IgD-negative memory B cell (primary cell): ENCODE results near the gene GOLGA6L7. TPM values are rescaled to one million over a fixed set of nuclear protein-coding genes. Genes with fewer than 3 reads are reported as not detected.

ENCODE experiments used
- H3K27ac Mint-ChIP-seq, 3 donors: one replicate each; pipeline ENCODE4 v1.8.0; 2020 to 2022; ENCODE audit warnings: mild to moderate bottlenecking in 3 of 3, mixed read lengths in 3 of 3, moderate library complexity in 1 of 3
- H3K27me3 Mint-ChIP-seq: one replicate; pipeline ENCODE4 v1.8.0; 2021; ENCODE audit warnings: mixed read lengths
- H3K36me3 Mint-ChIP-seq: one replicate; pipeline ENCODE4 v1.8.0; 2020; ENCODE audit warnings: mild to moderate bottlenecking, mixed read lengths
- H3K4me1 Mint-ChIP-seq, 3 donors: one replicate each; pipeline ENCODE4 v1.8.0; 2020 to 2022; ENCODE audit warnings: mixed read lengths in 3 of 3, mild to moderate bottlenecking in 1 of 3
- H3K4me3 Mint-ChIP-seq, 4 donors: one replicate each; pipeline ENCODE4 v1.8.0; 2020 to 2022; ENCODE audit warnings: mild to moderate bottlenecking in 4 of 4, mixed read lengths in 4 of 4, moderate library complexity in 3 of 4
- H3K9me3 Mint-ChIP-seq, 3 donors: one replicate each; pipeline ENCODE4 v1.8.0; 2020 to 2021; ENCODE audit warnings: mixed read lengths in 3 of 3, mild to moderate bottlenecking in 1 of 3
- polyA plus RNA-seq: library from polyadenylated mRNA; unstranded; fragments of 300-500 nt; fragmentation: Illumina TruSeq; gene quantifications from one replicate; pipeline ENCODE4 v1.2.3, GENCODE V29; 2021

GOLGA6L7 gene
- polyA plus RNA-seq, 1 donor from 2014 or later = not detected

DNA sequence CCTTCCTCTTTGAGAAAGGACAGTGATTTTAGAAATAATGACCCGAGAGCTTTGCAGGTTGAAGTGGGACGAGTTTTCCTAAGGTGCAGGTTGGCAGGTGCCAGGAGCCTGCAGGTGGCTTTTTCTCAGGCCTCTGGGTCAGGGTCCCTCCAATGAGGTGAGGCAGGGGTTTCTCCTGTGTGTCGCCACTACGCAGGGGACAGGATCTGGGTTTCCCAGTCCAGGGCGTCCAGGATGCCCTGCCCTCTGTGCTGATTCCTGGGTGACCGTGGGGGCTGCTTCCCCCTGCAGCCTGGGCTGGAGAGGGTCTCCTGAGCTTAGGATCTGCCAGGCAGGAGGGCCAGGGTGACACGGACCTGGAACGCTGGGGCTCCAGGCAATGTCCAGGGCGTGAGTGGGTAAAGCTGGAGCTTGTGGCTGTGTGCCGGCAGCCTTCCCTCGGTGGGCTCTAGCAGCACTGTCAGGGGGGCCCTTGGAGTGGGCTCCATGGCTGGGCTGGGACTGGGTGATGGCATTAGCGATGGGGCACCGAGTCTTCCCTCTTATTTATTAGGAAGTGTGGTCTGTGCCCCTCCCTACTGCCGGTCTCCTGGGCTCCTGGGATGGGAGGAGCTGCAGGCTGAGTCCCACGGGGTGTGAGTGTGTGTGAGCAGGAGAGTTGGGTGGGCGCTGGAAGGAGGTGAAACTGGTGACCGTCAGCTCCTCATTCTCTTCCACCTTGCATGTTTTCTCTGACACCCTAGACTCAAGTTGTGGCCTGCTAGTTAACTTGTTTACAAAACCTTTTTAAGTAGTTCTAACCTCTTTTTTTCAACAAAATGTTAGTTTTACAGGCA lies 39.1 kb upstream of the GOLGA6L7 start:
- H3K36me3 Mint-ChIP-seq = peaks cover 2% of the 10 kb centered on the region
- peaks cover 0 to 2% (median 1%) of the 10 kb centered on the region in 3 donors for H3K4me1 Mint-ChIP-seq
- peak overlapping the region in 2 of 4 donors; percentile 4 to 34 for H3K4me3 Mint-ChIP-seq
- H3K27ac Mint-ChIP-seq = no peak overlapping the region
- no peaks in the 10 kb centered on the region for H3K9me3 Mint-ChIP-seq
- H3K27me3 Mint-ChIP-seq = peaks cover 30% of the 10 kb centered on the region

DNA sequence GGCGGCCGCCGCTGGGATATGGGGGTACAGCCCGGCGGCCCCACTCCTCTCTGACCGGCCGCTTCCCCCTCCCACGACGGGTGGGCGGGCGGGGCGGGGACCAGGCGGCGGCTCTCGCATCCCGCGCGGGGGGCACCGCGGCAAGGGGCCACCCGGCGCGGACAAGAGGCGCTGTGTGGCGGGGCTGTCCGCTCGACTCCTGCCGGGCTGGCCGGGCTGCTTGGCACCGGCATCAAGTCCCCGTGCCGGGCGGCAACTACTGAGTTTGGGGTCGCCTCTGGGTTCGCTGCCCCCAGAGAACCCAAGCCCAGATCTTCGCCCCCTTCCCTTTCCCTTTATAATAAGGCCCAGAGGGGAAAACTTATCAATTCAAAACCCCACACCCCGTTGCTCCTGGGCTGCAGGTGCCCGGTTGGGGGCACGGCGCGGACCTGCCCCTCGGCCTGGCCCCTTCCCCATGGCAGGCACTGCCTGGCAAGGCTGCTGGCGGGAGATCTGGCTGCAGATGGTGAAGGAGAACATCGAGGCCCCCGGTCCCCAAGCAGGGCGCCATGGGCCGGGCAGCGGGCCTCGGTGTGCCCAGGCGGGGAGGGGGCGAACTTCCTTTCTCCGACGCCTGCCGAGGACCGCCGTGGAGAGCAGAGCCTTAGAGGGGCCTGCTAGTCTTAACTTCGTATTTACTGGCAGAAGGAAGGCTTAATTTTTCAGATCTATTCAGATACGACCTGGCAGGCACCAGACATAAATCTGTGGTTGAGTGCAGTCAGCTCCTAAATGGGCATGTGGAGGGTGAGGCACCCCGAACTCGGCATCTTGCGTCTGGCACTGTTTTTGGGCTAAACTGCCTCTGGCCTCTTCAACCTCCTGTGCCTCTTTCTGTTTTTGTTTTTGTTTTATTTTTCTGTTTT lies 38.2 kb upstream of the GOLGA6L7 start:
- Mint-ChIP-seq H3K36me3 (peaks cover 2% of the 10 kb centered on the region), H3K27ac (no peak overlapping the region), H3K4me3 (peak overlapping the region in 1 of 4 donors; percentile 34), H3K4me1 (peaks cover 0 to 2% (median 1%) of the 10 kb centered on the region in 3 donors), H3K27me3 (peaks cover 30% of the 10 kb centered on the region), H3K9me3 (no peaks in the 10 kb centered on the region)

DNA sequence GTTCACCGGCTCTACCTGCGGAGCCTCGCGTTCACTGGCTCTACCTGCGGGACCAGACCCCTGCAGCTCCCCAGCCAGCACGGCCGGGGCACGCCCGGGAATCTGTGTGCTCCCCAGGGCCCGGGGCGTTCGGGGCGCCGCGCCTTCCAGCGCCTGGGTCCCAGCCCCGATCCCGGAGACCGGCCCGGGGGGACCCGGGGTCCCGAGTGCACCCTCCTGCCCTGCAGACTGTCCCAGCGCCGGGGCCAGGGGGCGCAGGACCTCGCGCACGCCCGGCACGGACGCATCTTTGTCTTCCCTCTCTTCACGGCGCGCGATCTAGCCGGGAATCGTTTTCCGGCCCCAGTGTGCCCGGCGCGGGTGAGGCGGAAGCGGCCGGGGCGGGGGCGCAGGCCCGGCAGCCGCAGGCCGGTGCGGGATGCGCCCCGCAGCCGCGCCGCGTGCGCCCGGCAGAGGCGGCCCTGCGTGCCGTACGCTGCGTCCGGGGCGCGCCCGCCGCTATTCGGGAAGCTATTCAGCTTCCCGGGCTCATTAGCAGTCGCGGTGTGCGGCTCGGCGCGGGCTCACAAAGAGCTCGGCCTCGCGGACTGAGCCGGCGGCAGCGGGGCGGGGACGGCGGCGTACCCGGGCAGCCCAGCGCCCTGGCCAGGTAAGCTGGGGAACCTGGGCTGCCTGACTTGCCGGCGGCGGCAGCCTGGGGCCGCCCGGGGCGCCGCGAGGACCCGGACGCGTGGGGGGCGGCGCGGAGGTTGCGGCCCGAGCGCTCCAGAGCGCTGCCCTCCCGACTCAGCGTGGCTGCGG lies 37.4 kb upstream of the GOLGA6L7 start, which contains the start of gene APBA2:
APBA2 (plus strand) TSS at position 345 of the 801 bp plus-strand sequence. CDS start 167,911 bp downstream, outside the sequence.
- Mint-ChIP-seq H3K9me3 (no peaks in the 10 kb centered on the region), H3K27ac (no peak within 1 kb of the TSS), H3K36me3 (peaks cover 2% of the 10 kb centered on the region), H3K4me1 (peaks cover 0 to 2% (median 1%) of the 10 kb centered on the region in 3 donors), H3K27me3 (peaks cover 30% of the 10 kb centered on the region), H3K4me3 (peak within 1 kb of the TSS in 2 of 4 donors; percentile 38 to 45)

DNA sequence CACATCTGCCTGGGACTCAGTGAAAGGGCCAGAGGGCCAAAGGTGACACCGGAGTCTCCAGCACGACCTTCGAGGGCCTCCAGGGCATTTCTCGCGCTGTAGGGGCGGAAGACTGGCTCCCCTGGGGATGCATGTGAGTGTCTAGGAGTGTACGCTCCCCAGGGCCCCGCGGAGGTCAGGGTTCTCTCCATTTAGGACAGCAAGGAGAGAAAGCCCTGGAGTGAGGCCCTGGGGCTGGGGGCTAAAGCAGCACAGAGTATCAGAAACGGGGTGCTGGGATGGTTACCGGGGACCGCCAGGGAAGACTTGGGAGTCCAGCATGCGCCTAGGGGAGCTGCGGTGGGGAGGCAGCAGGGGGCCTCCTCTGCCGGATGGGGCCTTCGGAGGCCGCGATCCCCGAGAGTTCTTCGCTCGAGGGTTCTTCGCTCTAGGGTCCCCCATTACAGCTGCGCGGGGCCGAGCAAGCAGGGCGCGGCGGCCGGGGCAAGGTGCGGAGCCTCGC lies 36.7 kb upstream of the GOLGA6L7 start:
- H3K27me3 Mint-ChIP-seq = peaks cover 30% of the 10 kb centered on the region
- peak overlapping the region in 1 of 4 donors; percentile 45 for H3K4me3 Mint-ChIP-seq
- H3K9me3 Mint-ChIP-seq = no peaks in the 10 kb centered on the region
- H3K4me1 Mint-ChIP-seq = peaks cover 0 to 2% (median 1%) of the 10 kb centered on the region in 3 donors
- H3K36me3 Mint-ChIP-seq = peaks cover 2% of the 10 kb centered on the region
- H3K27ac Mint-ChIP-seq = no peak overlapping the region

DNA sequence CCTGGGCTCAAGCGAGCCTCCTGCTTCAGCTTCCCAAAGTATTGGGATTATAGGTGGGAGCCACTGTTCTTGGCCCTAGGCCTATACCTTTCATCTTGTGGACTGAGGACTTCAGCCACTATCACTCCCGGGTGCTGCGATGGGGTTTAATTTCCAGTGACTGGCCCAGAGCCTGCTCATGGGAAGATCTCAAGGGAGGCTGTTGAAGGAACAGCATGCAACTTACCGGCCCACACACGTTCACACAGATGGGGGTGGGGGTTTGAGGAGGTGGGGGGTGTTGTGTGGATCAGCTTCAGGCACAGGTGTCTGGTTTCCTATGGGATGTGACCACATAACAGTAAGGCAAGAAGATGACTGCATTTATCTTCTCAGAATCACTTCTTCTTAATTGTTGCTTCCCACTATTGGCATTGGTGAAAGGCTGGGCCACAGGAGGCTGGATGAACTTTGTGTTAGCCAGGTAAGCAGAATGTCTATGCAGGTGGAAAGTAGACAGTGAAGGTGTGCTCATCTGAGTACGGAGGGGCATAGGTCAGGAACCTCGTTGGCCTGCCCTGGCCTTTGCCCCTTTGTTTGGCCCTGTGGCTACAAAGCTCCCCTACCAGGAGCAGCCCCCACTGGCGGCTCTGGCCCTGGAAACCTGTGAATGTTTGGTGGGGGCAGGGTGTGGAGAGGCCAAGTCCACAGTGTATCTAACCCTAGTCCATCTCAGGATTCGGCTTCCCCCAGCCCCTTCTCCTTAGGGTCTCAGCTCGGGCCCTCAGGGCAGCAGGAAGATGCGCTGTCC lies 35.9 kb upstream of the GOLGA6L7 start:
- H3K27me3 Mint-ChIP-seq = peaks cover 24% of the 10 kb centered on the region
- no peak overlapping the region for H3K4me3 Mint-ChIP-seq
- H3K4me1 Mint-ChIP-seq = peaks cover 0 to 2% (median 1%) of the 10 kb centered on the region in 3 donors
- no peak overlapping the region for H3K27ac Mint-ChIP-seq
- H3K36me3 Mint-ChIP-seq = peaks cover 2% of the 10 kb centered on the region
- H3K9me3 Mint-ChIP-seq = peaks cover 0 to 3% (median 0%) of the 10 kb centered on the region in 3 donors

DNA sequence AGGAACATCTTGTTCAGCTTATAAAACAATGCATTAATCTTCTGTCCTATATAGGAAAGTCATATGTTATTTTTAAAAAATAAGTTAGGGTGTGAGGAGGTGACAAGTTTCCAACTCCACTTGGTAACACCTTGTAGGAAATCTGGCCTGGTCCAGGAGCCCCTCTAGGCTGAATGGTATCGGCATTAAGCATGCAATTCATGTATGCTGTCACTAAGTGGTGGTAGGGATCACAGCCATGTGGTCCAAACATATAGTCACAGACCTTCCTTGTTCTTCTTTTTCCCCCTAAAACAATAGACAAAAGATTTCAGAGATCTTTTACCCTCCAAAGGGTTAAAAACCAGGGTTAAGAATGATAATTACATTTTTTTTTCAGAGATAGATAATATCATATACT lies 33.2 kb upstream of the GOLGA6L7 start:
- H3K4me1 Mint-ChIP-seq = no peaks in the 10 kb centered on the region
- H3K4me3 Mint-ChIP-seq = no peak overlapping the region
- H3K27ac Mint-ChIP-seq = no peak overlapping the region
- peaks cover 0 to 3% (median 0%) of the 10 kb centered on the region in 3 donors for H3K9me3 Mint-ChIP-seq
- H3K27me3 Mint-ChIP-seq = peaks cover 12% of the 10 kb centered on the region
- no peaks in the 10 kb centered on the region for H3K36me3 Mint-ChIP-seq

DNA sequence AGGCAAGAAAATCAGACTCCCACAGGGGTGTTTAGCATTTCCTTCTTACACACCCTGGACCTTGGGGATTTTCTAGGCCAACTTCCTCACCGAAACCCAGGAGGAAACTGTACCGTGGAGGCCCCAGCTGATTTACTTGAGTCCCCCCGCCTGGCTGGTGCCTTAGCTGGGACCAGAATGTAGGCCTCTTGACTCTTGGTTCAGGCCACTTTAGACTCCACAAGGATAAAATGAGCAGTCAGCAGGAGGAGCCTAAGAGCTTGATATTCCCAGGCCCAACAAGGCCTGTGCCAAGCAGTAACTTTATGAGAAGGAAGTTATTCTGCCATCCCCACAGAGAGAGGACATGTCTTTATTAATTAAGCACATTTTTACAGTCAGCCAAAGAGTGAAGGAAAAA lies 32.7 kb upstream of the GOLGA6L7 start:
- Mint-ChIP-seq H3K27me3 (peaks cover 12% of the 10 kb centered on the region), H3K4me3 (no peak overlapping the region), H3K27ac (no peak overlapping the region), H3K4me1 (no peaks in the 10 kb centered on the region), H3K36me3 (no peaks in the 10 kb centered on the region), H3K9me3 (peaks cover 0 to 3% (median 0%) of the 10 kb centered on the region in 3 donors)

DNA sequence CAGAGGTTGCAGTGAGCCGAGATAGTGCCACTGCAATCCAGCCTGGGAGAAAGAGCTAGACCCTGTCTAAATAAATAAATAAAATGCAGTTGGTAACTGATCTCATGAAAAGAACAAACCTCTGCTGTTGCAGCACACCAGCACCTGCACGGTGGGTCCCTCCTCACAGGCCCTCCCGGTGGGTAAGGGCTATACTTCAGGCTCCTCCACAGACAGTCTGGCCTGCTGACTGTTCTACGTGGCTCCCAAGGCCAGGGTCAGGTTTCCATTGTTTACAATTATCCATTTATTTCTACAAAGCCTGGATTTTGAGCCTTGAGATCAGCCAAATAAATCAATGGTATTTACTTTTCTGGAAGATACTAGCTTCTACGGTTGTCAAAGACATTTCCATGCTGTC lies 32.2 kb upstream of the GOLGA6L7 start:
- no peaks in the 10 kb centered on the region for H3K36me3 Mint-ChIP-seq
- no peaks in the 10 kb centered on the region for H3K4me1 Mint-ChIP-seq
- H3K9me3 Mint-ChIP-seq = peaks cover 0 to 3% (median 0%) of the 10 kb centered on the region in 3 donors
- peaks cover 12% of the 10 kb centered on the region for H3K27me3 Mint-ChIP-seq
- H3K27ac Mint-ChIP-seq = no peak overlapping the region
- no peak overlapping the region for H3K4me3 Mint-ChIP-seq

DNA sequence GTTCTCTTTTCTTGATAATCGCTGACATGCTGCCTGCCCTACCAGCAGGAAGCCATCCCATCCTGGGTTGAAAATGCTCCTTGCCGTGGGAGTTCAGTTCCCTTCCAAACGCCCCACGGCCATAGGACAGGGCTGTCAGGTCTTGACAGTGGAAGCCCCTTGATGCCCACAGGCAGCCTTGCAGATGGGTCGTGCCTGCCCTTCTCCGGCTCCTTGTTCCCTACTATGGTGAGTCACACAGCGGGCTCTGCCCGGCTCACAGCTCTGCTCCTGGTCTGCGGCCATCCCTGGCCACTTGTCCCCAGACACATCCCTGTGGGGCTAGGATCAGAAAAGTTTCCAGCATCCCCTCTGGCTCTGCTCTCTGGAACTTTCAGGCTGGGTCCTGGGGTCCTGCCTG lies 31.1 kb upstream of the GOLGA6L7 start:
- H3K4me1 Mint-ChIP-seq = no peaks in the 10 kb centered on the region
- no peaks in the 10 kb centered on the region for H3K36me3 Mint-ChIP-seq
- peaks cover 5% of the 10 kb centered on the region for H3K27me3 Mint-ChIP-seq
- H3K9me3 Mint-ChIP-seq = peaks cover 0 to 3% (median 0%) of the 10 kb centered on the region in 3 donors
- no peak overlapping the region for H3K27ac Mint-ChIP-seq
- H3K4me3 Mint-ChIP-seq = no peak overlapping the region

DNA sequence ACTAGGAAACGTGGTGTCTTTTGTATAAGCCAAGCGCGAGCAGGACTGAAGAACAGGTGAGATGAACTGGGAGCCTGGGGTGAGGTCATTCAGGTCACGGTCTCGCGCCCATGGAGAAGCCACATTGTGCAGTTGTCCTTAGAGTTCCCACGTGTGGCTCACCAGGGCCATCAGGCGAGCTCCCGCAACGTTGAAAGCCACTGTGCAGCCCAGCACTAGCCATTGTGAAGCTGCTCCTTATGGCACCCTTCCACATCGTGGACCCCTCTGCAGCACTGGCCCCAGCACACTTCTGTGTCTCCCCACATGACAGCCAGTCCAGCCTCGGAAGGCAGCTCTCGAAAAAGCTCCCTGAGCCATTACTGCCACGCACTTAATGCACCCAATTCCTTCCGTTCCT lies 29.8 kb upstream of the GOLGA6L7 start:
- H3K4me1 Mint-ChIP-seq = peaks cover 0 to under 1% (median 0%) of the 10 kb centered on the region in 3 donors
- H3K36me3 Mint-ChIP-seq = no peaks in the 10 kb centered on the region
- H3K4me3 Mint-ChIP-seq = no peak overlapping the region
- no peak overlapping the region for H3K27ac Mint-ChIP-seq
- peaks cover 3% of the 10 kb centered on the region for H3K27me3 Mint-ChIP-seq
- H3K9me3 Mint-ChIP-seq = peaks cover 0 to 3% (median 0%) of the 10 kb centered on the region in 3 donors

DNA sequence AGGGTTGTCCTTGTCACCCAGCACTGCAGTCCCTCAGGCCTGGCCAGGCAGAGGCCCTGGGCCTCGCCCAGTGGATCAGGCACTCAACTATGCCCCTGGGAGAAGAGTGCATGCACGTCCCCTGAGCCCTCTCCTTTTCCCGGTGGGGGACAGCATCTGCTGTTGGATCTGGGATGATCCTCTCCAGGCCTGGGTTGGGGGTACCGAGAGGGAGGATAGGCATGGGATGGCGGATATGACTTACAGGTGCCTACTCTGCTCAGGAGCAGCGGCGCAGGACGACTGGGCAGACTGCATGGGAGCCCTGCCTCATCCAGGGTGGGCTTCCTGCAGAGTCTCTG lies 28.4 kb upstream of the GOLGA6L7 start:
- Mint-ChIP-seq H3K27ac (no peak overlapping the region), H3K4me3 (no peak overlapping the region)

DNA sequence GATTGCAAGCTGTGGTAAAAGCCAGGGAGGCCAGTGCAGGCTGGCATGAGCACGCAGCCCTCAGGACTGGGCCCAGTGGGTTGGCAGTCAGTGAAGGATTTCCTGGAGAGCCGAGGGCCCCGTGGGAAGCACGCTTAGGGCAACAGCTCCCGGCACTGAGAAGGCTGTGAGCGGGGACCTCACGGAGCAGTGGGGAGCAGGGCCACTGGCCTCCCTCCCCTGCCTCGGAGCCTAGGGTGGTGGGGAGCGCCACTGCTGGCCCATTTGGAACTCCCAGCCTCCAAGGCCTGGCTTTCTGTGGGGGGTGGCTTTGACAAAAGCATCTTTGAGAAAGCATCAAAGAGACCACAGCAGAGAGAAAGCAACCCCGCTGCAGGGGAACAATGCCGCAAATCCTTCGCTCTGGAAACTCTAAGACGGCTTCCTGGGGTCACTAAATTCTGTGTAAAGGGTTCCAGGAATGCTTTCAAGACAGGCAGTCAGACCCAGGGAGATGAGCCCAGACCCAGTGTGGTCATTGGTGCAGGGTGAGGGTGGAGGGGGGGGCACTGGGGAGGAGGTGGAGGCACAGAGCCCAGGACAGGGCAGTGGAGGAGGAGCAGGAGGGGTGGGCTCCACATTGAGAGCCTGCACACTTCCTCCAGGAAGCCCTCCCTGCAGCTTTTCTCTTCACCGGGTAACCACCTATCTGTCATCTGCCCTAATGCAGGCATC lies 27.8 kb upstream of the GOLGA6L7 start:
- H3K4me3 Mint-ChIP-seq = no peak overlapping the region
- H3K9me3 Mint-ChIP-seq = peaks cover 0 to 3% (median 0%) of the 10 kb centered on the region in 3 donors
- H3K36me3 Mint-ChIP-seq = no peaks in the 10 kb centered on the region
- peaks cover 4% of the 10 kb centered on the region for H3K27me3 Mint-ChIP-seq
- H3K27ac Mint-ChIP-seq = no peak overlapping the region
- H3K4me1 Mint-ChIP-seq = peaks cover 0 to 3% (median 0%) of the 10 kb centered on the region in 3 donors

More for the DNA sequence above, 28.4 kb upstream of the GOLGA6L7 start:
- Mint-ChIP-seq H3K9me3 (peaks cover 0 to 3% (median 0%) of the 10 kb centered on the region in 3 donors), H3K27me3 (peaks cover 4% of the 10 kb centered on the region), H3K4me1 (peaks cover 0 to 3% (median 0%) of the 10 kb centered on the region in 3 donors), H3K36me3 (no peaks in the 10 kb centered on the region)

DNA sequence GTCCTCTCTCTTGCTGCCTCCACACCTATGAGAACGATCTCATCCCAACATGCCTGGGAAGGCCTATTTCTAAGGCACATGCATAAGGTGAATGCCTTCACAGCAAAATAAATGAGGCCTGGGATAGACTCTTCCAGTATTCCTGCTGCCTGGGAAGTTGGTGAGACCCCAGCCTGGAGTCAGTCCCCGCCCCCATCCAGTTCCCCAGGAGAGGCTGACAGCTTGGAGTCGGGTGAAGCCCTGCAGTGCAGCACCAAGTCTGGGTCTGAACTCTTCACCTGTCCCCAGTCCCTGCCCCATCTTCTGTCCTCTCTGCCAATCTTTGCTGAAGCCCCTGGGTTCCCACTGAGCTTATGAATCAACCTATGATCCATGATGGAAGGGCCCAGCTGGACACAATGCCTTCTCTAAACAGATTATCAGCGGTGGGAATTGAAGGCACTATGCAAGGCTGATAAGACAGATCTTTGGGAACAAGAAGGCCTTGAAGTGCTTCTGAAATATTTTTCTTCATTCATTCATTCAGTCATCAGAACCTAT lies 27.1 kb upstream of the GOLGA6L7 start:
- H3K4me3 Mint-ChIP-seq = no peak overlapping the region
- peaks cover 0 to 3% (median 2%) of the 10 kb centered on the region in 3 donors for H3K9me3 Mint-ChIP-seq
- peaks cover 0 to 3% (median 0%) of the 10 kb centered on the region in 3 donors for H3K4me1 Mint-ChIP-seq
- H3K36me3 Mint-ChIP-seq = no peaks in the 10 kb centered on the region
- H3K27me3 Mint-ChIP-seq = peaks cover 4% of the 10 kb centered on the region
- H3K27ac Mint-ChIP-seq = no peak overlapping the region
